SK-N-SH (cell line): Measurements from ENCODE around the gene OPA1. TPM values are rescaled to one million over a fixed set of nuclear protein-coding genes. Genes with fewer than 3 reads are reported as not detected.

Source experiments
- CTCF ChIA-PET: fragments of 300-600, 350-600 bp; formaldehyde crosslinking; extraction: SDS; loops from one replicate; lab custom pipeline; 2021; lab: Yijun Ruan, JAX
- POLR2A ChIA-PET: fragments of 350-600 bp; sonication (Branson Sonifier 250); formaldehyde crosslinking; extraction: SDS; loops from one replicate; lab custom pipeline; 2020; ENCODE audit warnings: antibody characterized with exemption, inconsistent platforms; lab: Yijun Ruan, JAX
- DNase-seq: peaks from one replicate; pipeline ENCODE4 v3.0.0; 2012
- H2AFZ ChIP-seq: fragments of 200-600 bp; sonication (generic); 2 replicates; pipeline ENCODE4 v1.8.1; 2016; ENCODE audit warnings: antibody characterized with exemption, mild to moderate bottlenecking, low read depth
- H3F3A ChIP-seq: fragments of 200-600 bp; sonication (generic); replicated peaks from 2 replicates; pipeline ENCODE3; 2016; ENCODE audit warnings: antibody characterized with exemption, mild to moderate bottlenecking; ENCODE audit not compliant: insufficient read depth
- H3K27ac ChIP-seq, 2 experiments: fragments of 200-500 bp in 1 of 2; fragments of 200-600 bp in 1 of 2; sonication (Bioruptor generic) in 1 of 2; sonication (generic), shearing (Covaris generic) in 1 of 2; 2 replicates each; pipeline versions ENCODE4 v1.5.1 to v1.6.1; 2014 to 2016; ENCODE audit warnings: low read depth in 2 of 2, inconsistent platforms in 1 of 2, low read length in 1 of 2, mild to moderate bottlenecking in 1 of 2, mixed read lengths in 1 of 2
- H3K27me3 ChIP-seq: fragments of 200-600 bp; sonication (generic), shearing (Covaris generic); 2 replicates; pipeline ENCODE4 v1.6.1; 2016; ENCODE audit warnings: mixed run types; ENCODE audit not compliant: insufficient read depth
- H3K36me3 ChIP-seq, 2 experiments: fragments of 200-500 bp in 1 of 2; fragments of 200-600 bp in 1 of 2; sonication (Bioruptor generic) in 1 of 2; sonication (generic) in 1 of 2; replicated peaks in 1 of 2; 2 replicates each; pipeline versions ENCODE3 to v1.5.1; 2014 to 2016; ENCODE audit warnings: low read length in 1 of 2, mild to moderate bottlenecking in 1 of 2; ENCODE audit not compliant: insufficient read depth in 2 of 2, control insufficient read depth in 1 of 2
- H3K4me1 ChIP-seq, 2 experiments: fragments of 200-500 bp in 1 of 2; fragments of 200-600 bp in 1 of 2; sonication (Bioruptor generic) in 1 of 2; sonication (generic), shearing (Covaris generic) in 1 of 2; 2 replicates each; pipeline versions ENCODE4 v1.5.1 to v1.6.1; 2014 to 2016; ENCODE audit warnings: low read depth in 1 of 2, low read length in 1 of 2, mixed run types in 1 of 2; ENCODE audit not compliant: insufficient read depth in 2 of 2, control insufficient read depth in 1 of 2
- H3K4me2 ChIP-seq: fragments of 200-600 bp; sonication (generic), shearing (Covaris generic); 2 replicates; pipeline ENCODE4 v1.6.1; 2017; ENCODE audit warnings: mixed run types
- H3K4me3 ChIP-seq, 2 experiments: fragments of 200-500 bp in 1 of 2; fragments of 200-600 bp in 1 of 2; sonication (Bioruptor generic) in 1 of 2; sonication (generic), shearing (Covaris generic) in 1 of 2; 2 replicates each; pipeline versions ENCODE4 v1.5.1 to v1.8.1; 2014 to 2016; ENCODE audit warnings: low read depth in 2 of 2, inconsistent platforms in 1 of 2, low read length in 1 of 2, mild to moderate bottlenecking in 1 of 2, mixed read lengths in 1 of 2, moderate library complexity in 1 of 2
- H3K79me2 ChIP-seq: fragments of 200-600 bp; sonication (generic); 2 replicates; pipeline ENCODE4 v1.8.1; 2017; ENCODE audit warnings: mild to moderate bottlenecking; ENCODE audit not compliant: insufficient read depth
- H3K9ac ChIP-seq: fragments of 200-600 bp; sonication (generic); 2 replicates; pipeline ENCODE4 v1.6.1; 2017; ENCODE audit warnings: mixed run types
- H3K9me2 ChIP-seq: fragments of 200-600 bp; sonication (generic); 2 replicates; pipeline ENCODE4 v1.6.1; 2017; ENCODE audit warnings: mixed run types
- H3K9me3 ChIP-seq: fragments of 200-600 bp; sonication (generic); 2 replicates; pipeline ENCODE4 v1.6.1; 2017; ENCODE audit warnings: mixed run types, mild to moderate bottlenecking, moderate library complexity
- H4K20me1 ChIP-seq: fragments of 200-600 bp; sonication (generic); 2 replicates; pipeline ENCODE4 v1.6.1; 2017; ENCODE audit warnings: mild to moderate bottlenecking, mixed run types; ENCODE audit not compliant: insufficient read depth
- CHD2 ChIP-seq: fragments of 150-350 bp; IDR thresholded peaks from 2 replicates; pipeline ENCODE4 v1.6.1; 2018; ENCODE audit warnings: low read length; ENCODE audit not compliant: partially characterized antibody
- CTCF ChIP-seq: fragments of 200-600 bp; sonication (generic); IDR thresholded peaks from 2 replicates; pipeline ENCODE4 v1.6.1; 2017; ENCODE audit warnings: antibody characterized with exemption, mild to moderate bottlenecking, moderate library complexity
- EZH2phosphoT487 ChIP-seq: fragments of 200-600 bp; sonication (generic); IDR thresholded peaks from 2 replicates; pipeline ENCODE4 v1.6.1; 2017; ENCODE audit warnings: low read depth, mixed run types, mild to moderate bottlenecking, antibody characterized with exemption, moderate library complexity, borderline replicate concordance
- FOSL2 ChIP-seq: IDR thresholded peaks from 2 replicates; pipeline ENCODE4 v1.4.0; 2012; ENCODE audit warnings: low read depth, mild to moderate bottlenecking, moderate library complexity, borderline replicate concordance
- FOXJ3 ChIP-seq: sonication (generic); formaldehyde crosslinking; IDR thresholded peaks from 2 replicates; pipeline ENCODE4 v1.5.1; 2020; ENCODE audit warnings: mild to moderate bottlenecking, missing genetic modification reagents
- GATA2 ChIP-seq: sonication (generic); formaldehyde crosslinking; IDR thresholded peaks from 2 replicates; pipeline ENCODE4 v1.5.0; 2020; ENCODE audit warnings: mild to moderate bottlenecking, missing genetic modification reagents
- IRF3 ChIP-seq: fragments of 150-350 bp; IDR thresholded peaks from 2 replicates; pipeline ENCODE4 v1.6.1; 2016; ENCODE audit warnings: mild to moderate bottlenecking, low read depth, low read length
- NFIC ChIP-seq: IDR thresholded peaks from 2 replicates; pipeline ENCODE4 v1.4.0; 2012; ENCODE audit warnings: borderline replicate concordance
- NRF1 ChIP-seq: IDR thresholded peaks from 2 replicates; pipeline ENCODE4 v1.6.1; 2012; ENCODE audit warnings: low read depth, mild to moderate bottlenecking, low read length
- RFX5 ChIP-seq: IDR thresholded peaks from 2 replicates; pipeline ENCODE4 v1.6.1; 2012; ENCODE audit warnings: mild to moderate bottlenecking, improper control_type of control experiment, low read length
- RXRA ChIP-seq: IDR thresholded peaks from 2 replicates; pipeline ENCODE4 v1.4.0; 2012; ENCODE audit warnings: low read depth, mild to moderate bottlenecking, borderline replicate concordance
- SIN3A ChIP-seq: IDR thresholded peaks from 2 replicates; pipeline ENCODE4 v1.6.1; 2012; ENCODE audit warnings: low read depth, mild to moderate bottlenecking, low read length, moderate library complexity, borderline replicate concordance
- SMC3 ChIP-seq: IDR thresholded peaks from 2 replicates; pipeline ENCODE4 v1.6.1; 2012; ENCODE audit warnings: low read depth, low read length, improper control_type of control experiment
- TAF1 ChIP-seq: IDR thresholded peaks from 2 replicates; pipeline ENCODE4 v1.6.1; 2012; ENCODE audit warnings: low read depth, mild to moderate bottlenecking, low read length, moderate library complexity, borderline replicate concordance
- TCF12 ChIP-seq: IDR thresholded peaks from 2 replicates; pipeline ENCODE4 v1.4.0; 2012
- TEAD4 ChIP-seq: IDR thresholded peaks from 2 replicates; pipeline ENCODE4 v1.4.0; 2012; ENCODE audit warnings: mild to moderate bottlenecking, borderline replicate concordance; ENCODE audit not compliant: insufficient read depth
- WGBS: methylation state at CpG from one replicate; pipeline ENCODE4 v1.1.6; 2017; ENCODE audit warnings: low lambda C conversion rate; 5-methylcytosine and 5-hydroxymethylcytosine counted together
- polyA plus RNA-seq, 3 experiments: library from polyadenylated mRNA; depleted of rRNA; stranded (reverse); fragments of >200 nt; gene quantifications; 2 replicates each; pipeline ENCODE4 v1.2.3, GENCODE V29; 2012
- TF ChIP-seq, protein P1 (sequence below): IDR thresholded peaks from 2 replicates; pipeline ENCODE4; 2012
- TF ChIP-seq, protein P2 (sequence below): IDR thresholded peaks from 2 replicates; pipeline ENCODE4 v1.4.0; 2012; ENCODE audit warnings: low read depth
- TF ChIP-seq, protein P3 (sequence below): IDR thresholded peaks from 2 replicates; pipeline ENCODE4 v1.4.0; 2012; ENCODE audit warnings: low read depth, borderline replicate concordance
- TF ChIP-seq, protein P4 (sequence below): IDR thresholded peaks from 2 replicates; pipeline ENCODE4 v1.6.1; 2012; ENCODE audit warnings: mild to moderate bottlenecking, low read depth, low read length, moderate library complexity

OPA1 gene
- polyA plus RNA-seq, 1 of the 3 experiments (the other 2 are of a cell fraction): 11.4 TPM

DNA sequence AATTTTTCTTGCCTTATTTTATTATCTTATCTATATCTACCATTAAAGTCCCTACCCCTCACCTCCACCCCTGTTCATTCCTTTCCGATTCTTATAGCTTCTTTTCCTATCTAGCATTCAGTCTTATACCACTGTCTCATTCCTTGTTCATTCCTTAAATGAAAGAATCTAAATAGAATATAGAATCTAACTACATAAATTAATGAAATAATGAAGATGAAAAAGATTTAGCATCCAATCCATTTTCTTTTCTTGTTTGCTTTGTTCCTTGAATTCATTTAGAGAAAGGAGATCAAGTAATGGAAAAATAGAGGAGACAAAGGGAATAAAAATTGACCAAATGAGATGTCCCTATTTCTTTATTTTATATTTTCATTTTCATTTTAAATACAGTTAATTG lies 67.2 kb downstream of the OPA1 start:
- no peaks in the 10 kb centered on the region for H3K27me3 ChIP-seq
- ChIA-PET CTCF (interaction anchor here (1.0 to 3.4 kb wide), 2 partner anchors 655 to 684 kb away, joined by 3 to 12 read pairs; no protein-coding TSS in a partner anchor), POLR2A (no interaction called here)
- no peaks in the 10 kb centered on the region for H3K9me3 ChIP-seq
- no peak for DNase-seq
- no peak overlapping the region for H3K27ac ChIP-seq
- TF ChIP-seq IRF3: no peak
- TF ChIP-seq GATA2 (CRISPR knock-in tag): no peak
- TF ChIP-seq, protein P1, sequence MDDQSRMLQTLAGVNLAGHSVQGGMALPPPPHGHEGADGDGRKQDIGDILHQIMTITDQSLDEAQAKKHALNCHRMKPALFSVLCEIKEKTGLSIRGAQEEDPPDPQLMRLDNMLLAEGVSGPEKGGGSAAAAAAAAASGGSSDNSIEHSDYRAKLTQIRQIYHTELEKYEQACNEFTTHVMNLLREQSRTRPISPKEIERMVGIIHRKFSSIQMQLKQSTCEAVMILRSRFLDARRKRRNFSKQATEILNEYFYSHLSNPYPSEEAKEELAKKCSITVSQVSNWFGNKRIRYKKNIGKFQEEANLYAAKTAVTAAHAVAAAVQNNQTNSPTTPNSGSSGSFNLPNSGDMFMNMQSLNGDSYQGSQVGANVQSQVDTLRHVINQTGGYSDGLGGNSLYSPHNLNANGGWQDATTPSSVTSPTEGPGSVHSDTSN: no peak
- TF ChIP-seq, protein P2, sequence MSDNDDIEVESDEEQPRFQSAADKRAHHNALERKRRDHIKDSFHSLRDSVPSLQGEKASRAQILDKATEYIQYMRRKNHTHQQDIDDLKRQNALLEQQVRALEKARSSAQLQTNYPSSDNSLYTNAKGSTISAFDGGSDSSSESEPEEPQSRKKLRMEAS: no peak
- no peak for TF ChIP-seq FOSL2
- TF ChIP-seq RXRA: no peak
- TF ChIP-seq NRF1: no peak
- TF ChIP-seq SIN3A: no peak
- TF ChIP-seq TEAD4: no peak
- TF ChIP-seq RFX5: no peak
- TF ChIP-seq NFIC: no peak
- no peak for TF ChIP-seq TCF12
- no peak for TF ChIP-seq SMC3
- no peak for TF ChIP-seq CTCF
- no peak for TF ChIP-seq FOXJ3 (CRISPR knock-in tag)
- TF ChIP-seq TAF1: no peak
- TF ChIP-seq, protein P3, sequence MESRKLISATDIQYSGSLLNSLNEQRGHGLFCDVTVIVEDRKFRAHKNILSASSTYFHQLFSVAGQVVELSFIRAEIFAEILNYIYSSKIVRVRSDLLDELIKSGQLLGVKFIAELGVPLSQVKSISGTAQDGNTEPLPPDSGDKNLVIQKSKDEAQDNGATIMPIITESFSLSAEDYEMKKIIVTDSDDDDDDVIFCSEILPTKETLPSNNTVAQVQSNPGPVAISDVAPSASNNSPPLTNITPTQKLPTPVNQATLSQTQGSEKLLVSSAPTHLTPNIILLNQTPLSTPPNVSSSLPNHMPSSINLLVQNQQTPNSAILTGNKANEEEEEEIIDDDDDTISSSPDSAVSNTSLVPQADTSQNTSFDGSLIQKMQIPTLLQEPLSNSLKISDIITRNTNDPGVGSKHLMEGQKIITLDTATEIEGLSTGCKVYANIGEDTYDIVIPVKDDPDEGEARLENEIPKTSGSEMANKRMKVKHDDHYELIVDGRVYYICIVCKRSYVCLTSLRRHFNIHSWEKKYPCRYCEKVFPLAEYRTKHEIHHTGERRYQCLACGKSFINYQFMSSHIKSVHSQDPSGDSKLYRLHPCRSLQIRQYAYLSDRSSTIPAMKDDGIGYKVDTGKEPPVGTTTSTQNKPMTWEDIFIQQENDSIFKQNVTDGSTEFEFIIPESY: no peak
- no peak for TF ChIP-seq EZH2phosphoT487
- no peak for TF ChIP-seq CHD2
- TF ChIP-seq, protein P4, sequence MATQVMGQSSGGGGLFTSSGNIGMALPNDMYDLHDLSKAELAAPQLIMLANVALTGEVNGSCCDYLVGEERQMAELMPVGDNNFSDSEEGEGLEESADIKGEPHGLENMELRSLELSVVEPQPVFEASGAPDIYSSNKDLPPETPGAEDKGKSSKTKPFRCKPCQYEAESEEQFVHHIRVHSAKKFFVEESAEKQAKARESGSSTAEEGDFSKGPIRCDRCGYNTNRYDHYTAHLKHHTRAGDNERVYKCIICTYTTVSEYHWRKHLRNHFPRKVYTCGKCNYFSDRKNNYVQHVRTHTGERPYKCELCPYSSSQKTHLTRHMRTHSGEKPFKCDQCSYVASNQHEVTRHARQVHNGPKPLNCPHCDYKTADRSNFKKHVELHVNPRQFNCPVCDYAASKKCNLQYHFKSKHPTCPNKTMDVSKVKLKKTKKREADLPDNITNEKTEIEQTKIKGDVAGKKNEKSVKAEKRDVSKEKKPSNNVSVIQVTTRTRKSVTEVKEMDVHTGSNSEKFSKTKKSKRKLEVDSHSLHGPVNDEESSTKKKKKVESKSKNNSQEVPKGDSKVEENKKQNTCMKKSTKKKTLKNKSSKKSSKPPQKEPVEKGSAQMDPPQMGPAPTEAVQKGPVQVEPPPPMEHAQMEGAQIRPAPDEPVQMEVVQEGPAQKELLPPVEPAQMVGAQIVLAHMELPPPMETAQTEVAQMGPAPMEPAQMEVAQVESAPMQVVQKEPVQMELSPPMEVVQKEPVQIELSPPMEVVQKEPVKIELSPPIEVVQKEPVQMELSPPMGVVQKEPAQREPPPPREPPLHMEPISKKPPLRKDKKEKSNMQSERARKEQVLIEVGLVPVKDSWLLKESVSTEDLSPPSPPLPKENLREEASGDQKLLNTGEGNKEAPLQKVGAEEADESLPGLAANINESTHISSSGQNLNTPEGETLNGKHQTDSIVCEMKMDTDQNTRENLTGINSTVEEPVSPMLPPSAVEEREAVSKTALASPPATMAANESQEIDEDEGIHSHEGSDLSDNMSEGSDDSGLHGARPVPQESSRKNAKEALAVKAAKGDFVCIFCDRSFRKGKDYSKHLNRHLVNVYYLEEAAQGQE: no peak
- H2AFZ ChIP-seq: no peak overlapping the region
- H3K9me2 ChIP-seq: no peaks in the 10 kb centered on the region
- H4K20me1 ChIP-seq: no peaks in the 10 kb centered on the region
- peaks cover 71 to 88% of the 10 kb centered on the region in 2 experiments for H3K36me3 ChIP-seq
- no peak overlapping the region for H3K9ac ChIP-seq
- H3K4me1 ChIP-seq: no peaks in the 10 kb centered on the region
- H3K4me3 ChIP-seq: no peak overlapping the region
- 92% methylated on average over 1 of the region's 1 CpG for WGBS
- peaks cover 13% of the 10 kb centered on the region for H3F3A ChIP-seq
- no peaks in the 10 kb centered on the region for H3K79me2 ChIP-seq
- H3K4me2 ChIP-seq: no peak overlapping the region
